ENCODE measurements around the gene RPRD2.

The RPRD2 gene

GRCh38 chr1:150477733-150478132 lies 113.8 kb downstream of the RPRD2 start:
- TF ChIP-seq CTCF (IDR thresholded peaks at IDR 0.05; ENCODE audit: borderline replicate concordance, insufficient read depth, low read depth, low read length): no peak
- no peak overlapping the region for H3K4me3 ChIP-seq (ENCODE audit: low read depth, low read length)

GRCh38 chr1:150479370-150479769 lies 115.4 kb downstream of the RPRD2 start:
- no peak for TF ChIP-seq CTCF (IDR thresholded peaks at IDR 0.05; ENCODE audit: borderline replicate concordance, insufficient read depth, low read depth, low read length)
- no peak overlapping the region for H3K4me3 ChIP-seq (ENCODE audit: low read depth, low read length)

- H3K4me3 ChIP-seq (ENCODE audit: low read depth, low read length): no peak overlapping the region
- no peak for TF ChIP-seq CTCF (IDR thresholded peaks at IDR 0.05; ENCODE audit: borderline replicate concordance, insufficient read depth, low read depth, low read length)
These were observed 116.0 kb downstream of the RPRD2 start for GRCh38 chr1:150479927-150480352.

- no peak overlapping the region for H3K4me3 ChIP-seq (ENCODE audit: low read depth, low read length)
- TF ChIP-seq CTCF (IDR thresholded peaks at IDR 0.05; ENCODE audit: borderline replicate concordance, insufficient read depth, low read depth, low read length): no peak
These were observed 120.5 kb downstream of the RPRD2 start for GRCh38 chr1:150484431-150484830.

- no peak overlapping the region for H3K4me3 ChIP-seq (ENCODE audit: low read depth, low read length)
- 0 out of 2 replicates have a peak, but pooled peaks have one; percentile 7 for TF ChIP-seq CTCF (IDR thresholded peaks at IDR 0.05; ENCODE audit: borderline replicate concordance, insufficient read depth, low read depth, low read length)
These were observed 120.9 kb downstream of the RPRD2 start for GRCh38 chr1:150484861-150485260.

- TF ChIP-seq CTCF (IDR thresholded peaks at IDR 0.05; ENCODE audit: borderline replicate concordance, insufficient read depth, low read depth, low read length): no peak
- peak within 1 kb of the TSS; percentile 76 for H3K4me3 ChIP-seq (ENCODE audit: low read depth, low read length)
These were observed 123.2 kb downstream of the RPRD2 start, which contains the start of gene TARS2 for GRCh38 chr1:150486966-150487762. Gene TARS2, plus strand, starts transcription at chr1:150487419. Its CDS starts 32 bp downstream, at chr1:150487451.

GRCh38 chr1:150487763-150488115 lies 123.8 kb downstream of the RPRD2 start:
- TF ChIP-seq CTCF (IDR thresholded peaks at IDR 0.05; ENCODE audit: borderline replicate concordance, insufficient read depth, low read depth, low read length): no peak
- peak overlapping the region; percentile 76 for H3K4me3 ChIP-seq (ENCODE audit: low read depth, low read length)

Data from GM12875 (cell line).